Brain microvascular endothelial cell (primary cell): ENCODE results near the gene MAP3K10.

Source experiments
- DNase-seq: peaks from one replicate; pipeline ENCODE4 v3.0.0-alpha.2; 2020
- H3K27ac ChIP-seq: fragments of 250-450 bp; sonication (Bioruptor Pico); 2 replicates; pipeline ENCODE4 v1.5.1; 2020; ENCODE audit warnings: mild to moderate bottlenecking, moderate library complexity
- H3K27me3 ChIP-seq: fragments of 250-450 bp; sonication (Bioruptor Pico); replicated peaks from 2 replicates; pipeline ENCODE4 v1.5.1; 2020; ENCODE audit warnings: mild to moderate bottlenecking
- H3K36me3 ChIP-seq: fragments of 250-450 bp; sonication (Bioruptor Pico); replicated peaks from 2 replicates; pipeline ENCODE4 v1.5.1; 2020; ENCODE audit warnings: mild to moderate bottlenecking
- H3K4me3 ChIP-seq: 2 replicates; pipeline ENCODE4 v1.5.1; 2011; ENCODE audit warnings: low read depth, mild to moderate bottlenecking, control low read depth, low read length, moderate library complexity
- CTCF ChIP-seq: IDR thresholded peaks from 2 replicates; pipeline ENCODE4 v1.5.1; 2011; ENCODE audit warnings: low read depth, mild to moderate bottlenecking, moderate library complexity, low read length, control low read depth, inconsistent platforms; ENCODE audit errors: missing control alignments
- in situ Hi-C: cut with HindIII; loops from 2 replicates; pipeline ENCODE4 v1.10.0; 2017; ENCODE audit warnings: low sequenced_read_pairs, low pct_ligation_motif_present

MAP3K10 gene

DNA sequence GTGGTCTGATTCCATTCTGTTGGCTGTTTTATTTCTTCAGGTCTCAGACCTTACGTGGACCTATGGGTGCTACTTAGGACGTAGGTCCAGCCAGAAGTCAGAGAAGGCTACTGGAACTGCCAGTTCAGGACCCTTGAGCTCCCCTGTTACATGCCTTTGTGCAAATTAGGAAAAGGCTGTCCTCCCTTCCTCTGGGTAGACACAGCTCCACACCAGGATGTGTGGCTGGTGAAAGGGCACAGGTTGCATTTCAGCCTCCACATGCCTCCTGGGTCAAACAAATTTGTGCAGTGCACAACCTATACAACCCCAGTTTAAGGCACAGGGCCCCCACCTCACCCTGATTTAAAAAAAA, 43.9 kb upstream of the MAP3K10 start:
- in situ Hi-C loops, result no loop called here
- Histone ChIP-seq H3K4me3 (no peak overlapping the region), H3K27me3 (no peaks in the 10 kb centered on the region), H3K36me3 (no peaks in the 10 kb centered on the region), H3K27ac (no peak overlapping the region)
- no peak for TF ChIP-seq CTCF
- DNase-seq, result no peak

- in situ Hi-C loops, result no loop called here
- H3K36me3 ChIP-seq, result no peaks in the 10 kb centered on the region
- peak; percentile 49 for DNase-seq
- H3K27ac ChIP-seq, result no peak overlapping the region
- no peaks in the 10 kb centered on the region for H3K27me3 ChIP-seq
- H3K4me3 ChIP-seq, result no peak overlapping the region
- no peak for TF ChIP-seq CTCF
Observed at GRCh38 chr19:40147693-40148347, 43.4 kb upstream of the MAP3K10 start.

DNA sequence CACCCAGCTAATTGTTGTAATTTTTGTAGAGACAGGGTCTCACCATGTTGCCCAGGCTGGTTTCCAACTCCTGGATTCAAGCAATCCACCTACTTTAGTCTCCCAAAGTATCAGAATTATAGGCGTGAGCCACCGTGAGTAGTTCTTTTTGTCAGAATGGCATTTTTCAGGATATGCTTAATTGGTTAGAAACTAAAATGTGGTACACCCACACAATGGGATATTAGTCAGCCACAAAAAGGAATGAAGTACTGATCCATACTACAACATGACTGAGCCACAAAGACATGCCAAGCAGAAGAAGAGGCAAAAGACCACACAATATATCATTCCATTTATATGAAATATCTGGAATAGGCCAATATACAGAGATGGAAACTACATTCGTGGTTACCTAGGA, 41.7 kb upstream of the MAP3K10 start:
- no peak for DNase-seq
- no peak overlapping the region for H3K27ac ChIP-seq
- H3K27me3 ChIP-seq, result no peaks in the 10 kb centered on the region
- no peaks in the 10 kb centered on the region for H3K36me3 ChIP-seq
- no peak for TF ChIP-seq CTCF
- H3K4me3 ChIP-seq, result no peak overlapping the region
- in situ Hi-C loops, result no loop called here

GRCh38 chr19:40150170-40150569, 41.1 kb upstream of the MAP3K10 start:
- no peak for DNase-seq

DNA sequence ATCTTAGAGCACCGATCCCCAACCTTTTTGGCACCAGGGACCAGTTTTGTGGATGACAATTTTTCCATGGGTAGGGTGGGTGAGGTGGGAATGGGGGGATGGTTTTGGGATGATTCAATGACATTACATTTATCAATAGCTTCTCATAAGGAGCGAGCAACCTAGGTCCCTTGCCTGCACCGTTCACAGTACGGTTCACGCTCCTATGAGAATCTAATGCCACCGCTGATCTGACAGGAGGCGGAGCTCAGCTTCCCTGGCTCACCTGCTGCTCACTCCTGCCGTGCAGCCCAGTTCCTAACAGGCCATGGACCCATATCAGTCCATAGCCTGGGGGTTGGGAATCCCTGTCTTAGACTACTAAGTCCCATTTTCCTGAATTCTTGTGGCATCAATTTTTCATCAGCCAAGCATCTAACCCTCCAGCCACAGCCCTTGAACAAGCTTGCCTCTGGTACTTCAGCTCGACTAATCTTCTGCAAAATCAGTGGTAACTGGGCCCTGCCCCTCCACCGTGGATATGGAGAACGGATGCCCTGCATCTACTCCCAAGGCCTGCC, 37.0 kb upstream of the MAP3K10 start:
- in situ Hi-C loops, result no loop called here
- Histone ChIP-seq H3K27me3 (no peaks in the 10 kb centered on the region), H3K4me3 (no peak overlapping the region), H3K27ac (no peak overlapping the region), H3K36me3 (no peaks in the 10 kb centered on the region)
- DNase-seq, result no peak
- TF ChIP-seq CTCF, result no peak

More at GRCh38 chr19:40150170-40150569, 41.1 kb upstream of the MAP3K10 start:
- no peak for TF ChIP-seq CTCF
- Histone ChIP-seq H3K27me3 (no peaks in the 10 kb centered on the region), H3K36me3 (no peaks in the 10 kb centered on the region), H3K4me3 (no peak overlapping the region), H3K27ac (no peak overlapping the region)
- in situ Hi-C loops, result no loop called here
